ENCODE measurements around the gene CISH. TPM values are rescaled to one million over a fixed set of nuclear protein-coding genes. Genes with fewer than 3 reads are reported as not detected.

Gene CISH
- total RNA-seq, 1 donor from 2014 or later = 1.8 TPM

DNA sequence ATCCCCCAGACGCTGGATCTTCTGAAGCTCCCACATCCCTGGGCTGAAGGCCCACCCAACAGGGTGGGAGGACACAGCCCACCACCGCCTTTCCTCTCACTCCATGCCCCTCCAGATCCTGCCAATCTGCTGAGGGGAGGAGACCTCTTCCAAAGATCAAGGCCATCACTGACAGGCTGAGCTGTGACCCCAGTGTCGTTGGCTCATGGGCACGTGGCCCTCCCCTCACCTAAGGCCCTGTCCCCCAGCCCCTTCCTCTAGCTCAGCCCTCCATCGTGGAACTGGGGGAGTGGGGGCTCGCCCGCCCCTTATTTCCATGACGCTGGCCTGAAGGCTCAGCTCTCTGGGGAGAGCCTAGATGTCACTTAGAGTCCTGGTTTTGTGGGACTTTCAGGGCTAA is 54.5 kb downstream of the CISH start:
- H3K36me3 Mint-ChIP-seq (ENCODE audit: low read depth) = no peaks in the 10 kb centered on the region
- H3K27ac Mint-ChIP-seq (ENCODE audit: unreplicated experiment) = no peak overlapping the region

More for the DNA sequence above, 54.5 kb downstream of the CISH start:
- no peaks in the 10 kb centered on the region for H3K9me3 Mint-ChIP-seq (ENCODE audit: low read depth)
- peaks cover 17% of the 10 kb centered on the region for H3K27me3 Mint-ChIP-seq (ENCODE audit: low read depth)
- no peaks in the 10 kb centered on the region for H3K4me1 Mint-ChIP-seq (ENCODE audit: low read depth)
- H3K4me3 Mint-ChIP-seq (ENCODE audit: unreplicated experiment) = no peak overlapping the region
- TF ChIP-seq, protein P1, sequence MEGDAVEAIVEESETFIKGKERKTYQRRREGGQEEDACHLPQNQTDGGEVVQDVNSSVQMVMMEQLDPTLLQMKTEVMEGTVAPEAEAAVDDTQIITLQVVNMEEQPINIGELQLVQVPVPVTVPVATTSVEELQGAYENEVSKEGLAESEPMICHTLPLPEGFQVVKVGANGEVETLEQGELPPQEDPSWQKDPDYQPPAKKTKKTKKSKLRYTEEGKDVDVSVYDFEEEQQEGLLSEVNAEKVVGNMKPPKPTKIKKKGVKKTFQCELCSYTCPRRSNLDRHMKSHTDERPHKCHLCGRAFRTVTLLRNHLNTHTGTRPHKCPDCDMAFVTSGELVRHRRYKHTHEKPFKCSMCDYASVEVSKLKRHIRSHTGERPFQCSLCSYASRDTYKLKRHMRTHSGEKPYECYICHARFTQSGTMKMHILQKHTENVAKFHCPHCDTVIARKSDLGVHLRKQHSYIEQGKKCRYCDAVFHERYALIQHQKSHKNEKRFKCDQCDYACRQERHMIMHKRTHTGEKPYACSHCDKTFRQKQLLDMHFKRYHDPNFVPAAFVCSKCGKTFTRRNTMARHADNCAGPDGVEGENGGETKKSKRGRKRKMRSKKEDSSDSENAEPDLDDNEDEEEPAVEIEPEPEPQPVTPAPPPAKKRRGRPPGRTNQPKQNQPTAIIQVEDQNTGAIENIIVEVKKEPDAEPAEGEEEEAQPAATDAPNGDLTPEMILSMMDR (IDR thresholded peaks at IDR 0.05) = no peak
- no peak for DNase-seq (ENCODE audit: low spot score)

Other genes starting within 250 kb of the CISH start
- gene CACNA2D2, start 108.1 kb downstream of the CISH start, total RNA-seq = 0.34 to 0.46 TPM (median 0.40 TPM) in 3 replicates
- 3.2 to 5.8 TPM (median 4.4 TPM) in 3 replicates for gene C3orf18, start 44.0 kb downstream of the CISH start, total RNA-seq
- gene HEMK1, start 42.3 kb downstream of the CISH start, total RNA-seq = 15.1 to 20.1 TPM (median 15.2 TPM) in 3 replicates
- 13.6 to 21.2 TPM (median 20.9 TPM) in 3 replicates for gene MAPKAPK3, start 5.4 kb upstream of the CISH start, total RNA-seq
- gene DOCK3, start 63.2 kb upstream of the CISH start, total RNA-seq = 0.15 to 0.25 TPM (median 0.17 TPM) in 3 replicates